ENCODE data around the gene DNAH12. TPM values are rescaled to one million over a fixed set of nuclear protein-coding genes. Genes with fewer than 3 reads are reported as not detected.

The DNAH12 gene
- total and polyA plus RNA-seq, 2 of the 13 experiments (the other 11 are each of a cell fraction or from before 2014, with no cell fraction given) = 0.11 TPM

GRCh38 chr3:57451150-57451846, 92.8 kb downstream of the DNAH12 start (continued):
- TF ChIP-seq, protein P1, sequence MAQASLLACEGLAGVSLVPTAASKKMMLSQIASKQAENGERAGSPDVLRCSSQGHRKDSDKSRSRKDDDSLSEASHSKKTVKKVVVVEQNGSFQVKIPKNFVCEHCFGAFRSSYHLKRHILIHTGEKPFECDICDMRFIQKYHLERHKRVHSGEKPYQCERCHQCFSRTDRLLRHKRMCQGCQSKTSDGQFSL (CRISPR knock-in tag; IDR thresholded peaks at IDR 0.05) = no peak
- no peak for TF ChIP-seq CHCHD3 (CRISPR knock-in tag; IDR thresholded peaks at IDR 0.05)
- TF ChIP-seq, protein P2, sequence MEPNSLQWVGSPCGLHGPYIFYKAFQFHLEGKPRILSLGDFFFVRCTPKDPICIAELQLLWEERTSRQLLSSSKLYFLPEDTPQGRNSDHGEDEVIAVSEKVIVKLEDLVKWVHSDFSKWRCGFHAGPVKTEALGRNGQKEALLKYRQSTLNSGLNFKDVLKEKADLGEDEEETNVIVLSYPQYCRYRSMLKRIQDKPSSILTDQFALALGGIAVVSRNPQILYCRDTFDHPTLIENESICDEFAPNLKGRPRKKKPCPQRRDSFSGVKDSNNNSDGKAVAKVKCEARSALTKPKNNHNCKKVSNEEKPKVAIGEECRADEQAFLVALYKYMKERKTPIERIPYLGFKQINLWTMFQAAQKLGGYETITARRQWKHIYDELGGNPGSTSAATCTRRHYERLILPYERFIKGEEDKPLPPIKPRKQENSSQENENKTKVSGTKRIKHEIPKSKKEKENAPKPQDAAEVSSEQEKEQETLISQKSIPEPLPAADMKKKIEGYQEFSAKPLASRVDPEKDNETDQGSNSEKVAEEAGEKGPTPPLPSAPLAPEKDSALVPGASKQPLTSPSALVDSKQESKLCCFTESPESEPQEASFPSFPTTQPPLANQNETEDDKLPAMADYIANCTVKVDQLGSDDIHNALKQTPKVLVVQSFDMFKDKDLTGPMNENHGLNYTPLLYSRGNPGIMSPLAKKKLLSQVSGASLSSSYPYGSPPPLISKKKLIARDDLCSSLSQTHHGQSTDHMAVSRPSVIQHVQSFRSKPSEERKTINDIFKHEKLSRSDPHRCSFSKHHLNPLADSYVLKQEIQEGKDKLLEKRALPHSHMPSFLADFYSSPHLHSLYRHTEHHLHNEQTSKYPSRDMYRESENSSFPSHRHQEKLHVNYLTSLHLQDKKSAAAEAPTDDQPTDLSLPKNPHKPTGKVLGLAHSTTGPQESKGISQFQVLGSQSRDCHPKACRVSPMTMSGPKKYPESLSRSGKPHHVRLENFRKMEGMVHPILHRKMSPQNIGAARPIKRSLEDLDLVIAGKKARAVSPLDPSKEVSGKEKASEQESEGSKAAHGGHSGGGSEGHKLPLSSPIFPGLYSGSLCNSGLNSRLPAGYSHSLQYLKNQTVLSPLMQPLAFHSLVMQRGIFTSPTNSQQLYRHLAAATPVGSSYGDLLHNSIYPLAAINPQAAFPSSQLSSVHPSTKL (CRISPR knock-in tag; IDR thresholded peaks at IDR 0.05) = no peak
- TF ChIP-seq, protein P3, sequence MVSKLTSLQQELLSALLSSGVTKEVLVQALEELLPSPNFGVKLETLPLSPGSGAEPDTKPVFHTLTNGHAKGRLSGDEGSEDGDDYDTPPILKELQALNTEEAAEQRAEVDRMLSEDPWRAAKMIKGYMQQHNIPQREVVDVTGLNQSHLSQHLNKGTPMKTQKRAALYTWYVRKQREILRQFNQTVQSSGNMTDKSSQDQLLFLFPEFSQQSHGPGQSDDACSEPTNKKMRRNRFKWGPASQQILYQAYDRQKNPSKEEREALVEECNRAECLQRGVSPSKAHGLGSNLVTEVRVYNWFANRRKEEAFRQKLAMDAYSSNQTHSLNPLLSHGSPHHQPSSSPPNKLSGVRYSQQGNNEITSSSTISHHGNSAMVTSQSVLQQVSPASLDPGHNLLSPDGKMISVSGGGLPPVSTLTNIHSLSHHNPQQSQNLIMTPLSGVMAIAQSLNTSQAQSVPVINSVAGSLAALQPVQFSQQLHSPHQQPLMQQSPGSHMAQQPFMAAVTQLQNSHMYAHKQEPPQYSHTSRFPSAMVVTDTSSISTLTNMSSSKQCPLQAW (CRISPR knock-in tag; IDR thresholded peaks at IDR 0.05) = no peak
- TF ChIP-seq ZSCAN29 (CRISPR knock-in tag; conservative IDR thresholded peaks at IDR 0.05) = no peak; the same call in 1 of the 2 replicates
- TF ChIP-seq, protein P4, sequence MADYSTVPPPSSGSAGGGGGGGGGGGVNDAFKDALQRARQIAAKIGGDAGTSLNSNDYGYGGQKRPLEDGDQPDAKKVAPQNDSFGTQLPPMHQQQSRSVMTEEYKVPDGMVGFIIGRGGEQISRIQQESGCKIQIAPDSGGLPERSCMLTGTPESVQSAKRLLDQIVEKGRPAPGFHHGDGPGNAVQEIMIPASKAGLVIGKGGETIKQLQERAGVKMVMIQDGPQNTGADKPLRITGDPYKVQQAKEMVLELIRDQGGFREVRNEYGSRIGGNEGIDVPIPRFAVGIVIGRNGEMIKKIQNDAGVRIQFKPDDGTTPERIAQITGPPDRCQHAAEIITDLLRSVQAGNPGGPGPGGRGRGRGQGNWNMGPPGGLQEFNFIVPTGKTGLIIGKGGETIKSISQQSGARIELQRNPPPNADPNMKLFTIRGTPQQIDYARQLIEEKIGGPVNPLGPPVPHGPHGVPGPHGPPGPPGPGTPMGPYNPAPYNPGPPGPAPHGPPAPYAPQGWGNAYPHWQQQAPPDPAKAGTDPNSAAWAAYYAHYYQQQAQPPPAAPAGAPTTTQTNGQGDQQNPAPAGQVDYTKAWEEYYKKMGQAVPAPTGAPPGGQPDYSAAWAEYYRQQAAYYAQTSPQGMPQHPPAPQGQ (CRISPR knock-in tag; IDR thresholded peaks at IDR 0.05; ENCODE audit: borderline replicate concordance) = no peak
- TF ChIP-seq, protein P5, sequence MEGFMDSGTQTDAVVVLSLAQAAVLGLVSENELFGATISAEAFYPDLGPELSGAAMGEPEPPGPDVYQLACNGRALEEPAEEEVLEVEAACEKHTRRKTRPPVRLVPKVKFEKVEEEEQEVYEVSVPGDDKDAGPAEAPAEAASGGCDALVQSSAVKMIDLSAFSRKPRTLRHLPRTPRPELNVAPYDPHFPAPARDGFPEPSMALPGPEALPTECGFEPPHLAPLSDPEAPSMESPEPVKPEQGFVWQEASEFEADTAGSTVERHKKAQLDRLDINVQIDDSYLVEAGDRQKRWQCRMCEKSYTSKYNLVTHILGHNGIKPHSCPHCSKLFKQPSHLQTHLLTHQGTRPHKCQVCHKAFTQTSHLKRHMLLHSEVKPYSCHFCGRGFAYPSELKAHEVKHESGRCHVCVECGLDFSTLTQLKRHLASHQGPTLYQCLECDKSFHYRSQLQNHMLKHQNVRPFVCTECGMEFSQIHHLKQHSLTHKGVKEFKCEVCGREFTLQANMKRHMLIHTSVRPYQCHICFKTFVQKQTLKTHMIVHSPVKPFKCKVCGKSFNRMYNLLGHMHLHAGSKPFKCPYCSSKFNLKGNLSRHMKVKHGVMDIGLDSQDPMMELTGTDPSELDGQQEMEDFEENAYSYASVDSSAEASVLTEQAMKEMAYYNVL (CRISPR knock-in tag; IDR thresholded peaks at IDR 0.05; ENCODE audit: borderline replicate concordance) = no peak
- TF ChIP-seq ZNF720 (CRISPR knock-in tag; IDR thresholded peaks at IDR 0.05) = no peak
- TF ChIP-seq PHF8 (CRISPR knock-in tag; IDR thresholded peaks at IDR 0.05) = peak; percentile 31; the same call in 1 of the 2 replicates
- TF ChIP-seq, protein P6, sequence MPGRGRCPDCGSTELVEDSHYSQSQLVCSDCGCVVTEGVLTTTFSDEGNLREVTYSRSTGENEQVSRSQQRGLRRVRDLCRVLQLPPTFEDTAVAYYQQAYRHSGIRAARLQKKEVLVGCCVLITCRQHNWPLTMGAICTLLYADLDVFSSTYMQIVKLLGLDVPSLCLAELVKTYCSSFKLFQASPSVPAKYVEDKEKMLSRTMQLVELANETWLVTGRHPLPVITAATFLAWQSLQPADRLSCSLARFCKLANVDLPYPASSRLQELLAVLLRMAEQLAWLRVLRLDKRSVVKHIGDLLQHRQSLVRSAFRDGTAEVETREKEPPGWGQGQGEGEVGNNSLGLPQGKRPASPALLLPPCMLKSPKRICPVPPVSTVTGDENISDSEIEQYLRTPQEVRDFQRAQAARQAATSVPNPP (CRISPR knock-in tag; IDR thresholded peaks at IDR 0.05) = peak; percentile 20; the same call in 1 of the 2 replicates
- TF ChIP-seq RAD51 (IDR thresholded peaks at IDR 0.05; ENCODE audit: borderline replicate concordance) = no peak
- no peak for TF ChIP-seq ZBTB43 (CRISPR knock-in tag; conservative IDR thresholded peaks at IDR 0.05)
- TF ChIP-seq ZNF770 (CRISPR knock-in tag; IDR thresholded peaks at IDR 0.05) = peak; percentile 82

Data from HepG2 (cell line).